HS-27A (cell line): ENCODE data around the gene ZNF428.
"Not testable (repeated sequence)": the region's sequence is repeated elsewhere in the genome, so short reads cannot be mapped to it uniquely, and the experiment has no call there.

Experiments used
- DNase-seq: peaks from one replicate; pipeline ENCODE4 v3.0.0-alpha.2; 2012; ENCODE audit warnings: low read depth, missing footprints

Gene ZNF428

GRCh38 chr19:43639519-43640423 lies 20.3 kb upstream of the ZNF428 start, which contains the start of gene CADM4:
Gene CADM4 (minus strand): TSS chr19:43639850. CDS start chr19:43639790, 60 bp downstream.
- no peak for DNase-seq

- no peak for DNase-seq
Measured at GRCh38 chr19:43638995-43639518, 19.6 kb upstream of the ZNF428 start.

- no peak for DNase-seq
Measured at GRCh38 chr19:43638214-43638994, 19.0 kb upstream of the ZNF428 start.

- DNase-seq = peak; percentile 40
Measured at GRCh38 chr19:43636121-43636683, 16.8 kb upstream of the ZNF428 start.

GRCh38 chr19:43635561-43635940 lies 16.1 kb upstream of the ZNF428 start:
- not testable (repeated sequence) for DNase-seq

- no peak for DNase-seq
Measured at GRCh38 chr19:43634872-43635560, 15.6 kb upstream of the ZNF428 start.

GRCh38 chr19:43634506-43634871 lies 15.1 kb upstream of the ZNF428 start:
- no peak for DNase-seq

- no peak for DNase-seq
Measured at GRCh38 chr19:43634068-43634467, 14.6 kb upstream of the ZNF428 start.

GRCh38 chr19:43633520-43633919 lies 14.1 kb upstream of the ZNF428 start:
- no peak for DNase-seq

GRCh38 chr19:43631491-43631890 lies 12.1 kb upstream of the ZNF428 start:
- no peak for DNase-seq

GRCh38 chr19:43628646-43629326 lies 9.4 kb upstream of the ZNF428 start:
- no peak for DNase-seq

GRCh38 chr19:43626838-43627237 lies 7.4 kb upstream of the ZNF428 start:
- no peak for DNase-seq

- no peak for DNase-seq
Measured at GRCh38 chr19:43625918-43626579, 6.6 kb upstream of the ZNF428 start.

GRCh38 chr19:43624933-43625332 lies 5.5 kb upstream of the ZNF428 start:
- no peak for DNase-seq

- DNase-seq = no peak
Measured at GRCh38 chr19:43623889-43624670, 4.7 kb upstream of the ZNF428 start.

GRCh38 chr19:43622956-43623355 lies 3.5 kb upstream of the ZNF428 start:
- no peak for DNase-seq

- DNase-seq = no peak
Measured at GRCh38 chr19:43622070-43622469, 2.6 kb upstream of the ZNF428 start.

GRCh38 chr19:43620061-43621001 lies 902 bp upstream of the ZNF428 start:
- DNase-seq = no peak

GRCh38 chr19:43618921-43619261 lies 538 bp downstream of the ZNF428 start:
- peak; percentile 36 for DNase-seq
